ENCODE results near the gene VPS26B. TPM values are rescaled to one million over a fixed set of nuclear protein-coding genes. Genes with fewer than 3 reads are reported as not detected.

Gene VPS26B
- total RNA-seq, 1 experiment from 2014 or later, result 28.6 TPM

DNA sequence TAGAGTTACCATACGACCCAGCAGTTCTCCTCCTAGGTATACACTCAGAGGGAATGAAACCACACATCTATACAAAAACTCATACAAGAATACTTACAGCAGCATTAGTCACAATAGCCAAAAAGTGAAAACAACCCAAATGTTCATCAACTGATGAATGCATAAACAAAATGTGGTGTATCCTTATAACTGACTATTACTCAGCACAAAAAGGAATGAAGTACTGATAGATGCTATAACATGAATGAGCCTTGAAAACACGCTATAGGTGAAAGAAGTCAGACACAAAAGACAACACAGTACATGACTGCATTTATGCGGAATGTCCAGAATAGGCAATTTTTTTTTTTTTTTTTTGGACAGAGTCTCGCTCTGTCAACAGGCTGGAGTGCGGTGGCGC lies 23.8 kb upstream of the VPS26B start:
- Histone ChIP-seq H2AFZ (no peak overlapping the region), H3K9me3 (ENCODE audit: insufficient read depth, low read depth) (no peaks in the 10 kb centered on the region), H3K79me2 (ENCODE audit: low read depth) (no peaks in the 10 kb centered on the region), H3K27me3 (ENCODE audit: insufficient read depth, low read depth) (no peaks in the 10 kb centered on the region), H3K27ac (no peak overlapping the region), H3K4me2 (no peak overlapping the region), H3F3A (ENCODE audit: insufficient read depth, low read depth) (no peaks in the 10 kb centered on the region), H3K4me3 (no peak overlapping the region), H3K9me2 (ENCODE audit: insufficient read depth) (no peaks in the 10 kb centered on the region), H4K20me1 (ENCODE audit: insufficient read depth) (no peaks in the 10 kb centered on the region), H3K36me3 (ENCODE audit: low read depth) (peaks cover 15% of the 10 kb centered on the region), H3K4me1 (replicated peaks; ENCODE audit: insufficient read depth) (no peaks in the 10 kb centered on the region)
- ChIA-PET CTCF (no interaction called here), POLR2A (ENCODE audit: unreplicated experiment) (no interaction called here)
- TF ChIP-seq, protein P1, sequence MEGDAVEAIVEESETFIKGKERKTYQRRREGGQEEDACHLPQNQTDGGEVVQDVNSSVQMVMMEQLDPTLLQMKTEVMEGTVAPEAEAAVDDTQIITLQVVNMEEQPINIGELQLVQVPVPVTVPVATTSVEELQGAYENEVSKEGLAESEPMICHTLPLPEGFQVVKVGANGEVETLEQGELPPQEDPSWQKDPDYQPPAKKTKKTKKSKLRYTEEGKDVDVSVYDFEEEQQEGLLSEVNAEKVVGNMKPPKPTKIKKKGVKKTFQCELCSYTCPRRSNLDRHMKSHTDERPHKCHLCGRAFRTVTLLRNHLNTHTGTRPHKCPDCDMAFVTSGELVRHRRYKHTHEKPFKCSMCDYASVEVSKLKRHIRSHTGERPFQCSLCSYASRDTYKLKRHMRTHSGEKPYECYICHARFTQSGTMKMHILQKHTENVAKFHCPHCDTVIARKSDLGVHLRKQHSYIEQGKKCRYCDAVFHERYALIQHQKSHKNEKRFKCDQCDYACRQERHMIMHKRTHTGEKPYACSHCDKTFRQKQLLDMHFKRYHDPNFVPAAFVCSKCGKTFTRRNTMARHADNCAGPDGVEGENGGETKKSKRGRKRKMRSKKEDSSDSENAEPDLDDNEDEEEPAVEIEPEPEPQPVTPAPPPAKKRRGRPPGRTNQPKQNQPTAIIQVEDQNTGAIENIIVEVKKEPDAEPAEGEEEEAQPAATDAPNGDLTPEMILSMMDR (conservative IDR thresholded peaks at IDR 0.05), result no peak
- no peak for TF ChIP-seq EZH2 (IDR thresholded peaks at IDR 0.05; ENCODE audit: low read depth)
- intact Hi-C loops (cut with micrococcal nuclease; ENCODE audit: unreplicated experiment), result no loop called here
- DNase-seq, result no peak
- BruUV-seq (replicated peaks), result no TSS peak

DNA sequence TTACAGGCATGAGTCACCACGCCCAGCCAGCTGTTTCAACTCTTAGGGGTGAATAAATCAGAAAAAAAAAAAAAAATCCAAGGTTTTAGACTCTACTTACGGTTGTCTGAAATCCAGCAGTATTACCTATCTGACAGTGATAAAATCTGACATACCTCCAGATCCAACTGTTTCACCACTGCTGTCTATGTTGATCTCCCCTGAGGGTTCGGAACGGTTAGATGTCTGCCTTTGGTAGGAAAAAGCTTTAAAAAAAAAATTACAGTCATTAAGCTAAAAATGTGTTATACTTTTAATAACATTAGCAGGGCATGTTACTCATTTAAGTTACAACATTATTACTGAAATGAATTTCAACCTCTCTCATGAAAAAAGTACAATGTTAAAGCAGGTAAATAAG lies 21.8 kb upstream of the VPS26B start:
- BruUV-seq (replicated peaks), result no TSS peak
- POLR2A ChIA-PET (ENCODE audit: unreplicated experiment), result interaction anchor here (0.6 kb wide), 1 partner anchor 51 kb away, joined by 6 read pairs; the partner anchor contains the start of gene ACAD8
- H2AFZ ChIP-seq, result no peak overlapping the region

GRCh38 chr11:134205729-134206128 lies 18.7 kb upstream of the VPS26B start:
- H3K27me3 ChIP-seq (ENCODE audit: insufficient read depth, low read depth), result no peaks in the 10 kb centered on the region
- no peaks in the 10 kb centered on the region for H3K9me2 ChIP-seq (ENCODE audit: insufficient read depth)
- DNase-seq, result no peak
- TF ChIP-seq, protein P1 (conservative IDR thresholded peaks at IDR 0.05), result no peak
- no peak for TF ChIP-seq EZH2 (IDR thresholded peaks at IDR 0.05; ENCODE audit: low read depth)
- no peaks in the 10 kb centered on the region for H3K9me3 ChIP-seq (ENCODE audit: insufficient read depth, low read depth)
- H3K4me2 ChIP-seq, result no peak overlapping the region
- H3F3A ChIP-seq (ENCODE audit: insufficient read depth, low read depth), result no peaks in the 10 kb centered on the region
- POLR2A ChIA-PET (ENCODE audit: unreplicated experiment), result no interaction called here
- no peak overlapping the region for H3K27ac ChIP-seq
- BruUV-seq (replicated peaks), result no TSS peak
- H3K79me2 ChIP-seq (ENCODE audit: low read depth), result no peaks in the 10 kb centered on the region
- H3K36me3 ChIP-seq (ENCODE audit: low read depth), result peaks cover 21% of the 10 kb centered on the region
- peaks cover 6% of the 10 kb centered on the region; the same call in 1 of the 2 replicates for H4K20me1 ChIP-seq (ENCODE audit: insufficient read depth)
- no peaks in the 10 kb centered on the region for H3K4me1 ChIP-seq (replicated peaks; ENCODE audit: insufficient read depth)
- CTCF ChIA-PET, result no interaction called here
- no peak overlapping the region for H3K4me3 ChIP-seq
- intact Hi-C loops (cut with micrococcal nuclease; ENCODE audit: unreplicated experiment), result no loop called here
- H2AFZ ChIP-seq, result no peak overlapping the region

More for the DNA sequence above, 21.8 kb upstream of the VPS26B start:
- Histone ChIP-seq H3K79me2 (ENCODE audit: low read depth) (no peaks in the 10 kb centered on the region), H3K27ac (no peak overlapping the region), H3K4me1 (replicated peaks; ENCODE audit: insufficient read depth) (no peaks in the 10 kb centered on the region), H3K4me2 (no peak overlapping the region), H3K9me2 (ENCODE audit: insufficient read depth) (no peaks in the 10 kb centered on the region), H3F3A (ENCODE audit: insufficient read depth, low read depth) (no peaks in the 10 kb centered on the region), H3K36me3 (ENCODE audit: low read depth) (peaks cover 21% of the 10 kb centered on the region), H3K9me3 (ENCODE audit: insufficient read depth, low read depth) (no peaks in the 10 kb centered on the region), H4K20me1 (ENCODE audit: insufficient read depth) (peaks cover 1% of the 10 kb centered on the region; the same call in 1 of the 2 replicates), H3K27me3 (ENCODE audit: insufficient read depth, low read depth) (no peaks in the 10 kb centered on the region), H3K4me3 (no peak overlapping the region)
- CTCF ChIA-PET, result no interaction called here
- intact Hi-C loops (cut with micrococcal nuclease; ENCODE audit: unreplicated experiment), result no loop called here
- TF ChIP-seq EZH2 (IDR thresholded peaks at IDR 0.05; ENCODE audit: low read depth), result no peak
- TF ChIP-seq, protein P1 (conservative IDR thresholded peaks at IDR 0.05), result no peak
- no peak for DNase-seq

Measured in PC-9 (cell line).